Ishikawa (cell line): ENCODE measurements around the gene RAMP1.

Experiments used
- CEBPB ChIP-seq: IDR thresholded peaks from 2 replicates; pipeline ENCODE4 v1.6.1; 2012
- CREB1 ChIP-seq: IDR thresholded peaks from 2 replicates; pipeline ENCODE4 v1.6.1; 2012; ENCODE audit warnings: low read depth
- EGR1 ChIP-seq: IDR thresholded peaks from 2 replicates; pipeline ENCODE4 v1.6.1; 2012
- EP300 ChIP-seq: IDR thresholded peaks from 2 replicates; pipeline ENCODE4 v1.6.1; 2012; ENCODE audit warnings: borderline replicate concordance
- FOXM1 ChIP-seq: IDR thresholded peaks from 2 replicates; pipeline ENCODE4 v1.6.1; 2012; ENCODE audit warnings: low read depth, borderline replicate concordance
- NFIC ChIP-seq: IDR thresholded peaks from 2 replicates; pipeline ENCODE4 v1.6.1; 2012
- RAD21 ChIP-seq: IDR thresholded peaks from 2 replicates; pipeline ENCODE4 v1.6.1; 2012; ENCODE audit warnings: low read depth
- TAF1 ChIP-seq: IDR thresholded peaks from 2 replicates; pipeline ENCODE4 v1.6.1; 2012; ENCODE audit warnings: low read depth, mild to moderate bottlenecking
- TCF12 ChIP-seq: IDR thresholded peaks from 2 replicates; pipeline ENCODE4 v1.6.1; 2012; ENCODE audit warnings: low read depth
- TEAD4 ChIP-seq: IDR thresholded peaks from 2 replicates; pipeline ENCODE4 v1.6.1; 2012
- USF1 ChIP-seq: IDR thresholded peaks from 2 replicates; pipeline ENCODE4 v1.6.1; 2012
- YY1 ChIP-seq: IDR thresholded peaks from 2 replicates; pipeline ENCODE4 v1.6.1; 2012; ENCODE audit warnings: low read depth
- ZBTB7A ChIP-seq: IDR thresholded peaks from 2 replicates; pipeline ENCODE4 v1.6.1; 2012; ENCODE audit warnings: low read depth
- TF ChIP-seq, protein P1 (sequence below): IDR thresholded peaks from 2 replicates; pipeline ENCODE4 v1.6.1; 2012; ENCODE audit warnings: low read depth, mild to moderate bottlenecking
- TF ChIP-seq, protein P2 (sequence below): IDR thresholded peaks from 2 replicates; pipeline ENCODE4 v1.6.1; 2012

Gene RAMP1

DNA sequence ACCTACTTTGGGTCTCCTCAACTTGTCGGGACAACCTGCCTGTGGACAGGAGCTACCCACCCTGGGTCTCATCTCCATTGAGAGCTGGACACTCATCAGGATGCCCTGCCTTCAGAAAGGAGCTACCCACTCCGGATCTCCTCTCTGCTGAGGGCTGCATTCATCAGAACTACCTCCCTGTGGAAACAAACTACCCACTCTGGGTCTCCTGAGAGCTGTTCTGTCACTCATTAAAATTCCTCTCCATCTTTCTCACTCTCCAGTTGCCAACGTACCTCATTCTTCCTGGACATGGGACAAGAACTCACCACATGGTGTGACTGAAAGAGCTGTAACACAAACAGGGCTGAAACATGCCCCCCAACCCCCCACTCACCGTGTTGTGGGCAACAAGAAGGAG lies 84.9 kb downstream of the RAMP1 start:
- TF ChIP-seq CEBPB (no peak), NFIC (no peak), TCF12 (no peak), CREB1 (no peak), USF1 (no peak), YY1 (no peak), TEAD4 (no peak)
- TF ChIP-seq, protein P1, sequence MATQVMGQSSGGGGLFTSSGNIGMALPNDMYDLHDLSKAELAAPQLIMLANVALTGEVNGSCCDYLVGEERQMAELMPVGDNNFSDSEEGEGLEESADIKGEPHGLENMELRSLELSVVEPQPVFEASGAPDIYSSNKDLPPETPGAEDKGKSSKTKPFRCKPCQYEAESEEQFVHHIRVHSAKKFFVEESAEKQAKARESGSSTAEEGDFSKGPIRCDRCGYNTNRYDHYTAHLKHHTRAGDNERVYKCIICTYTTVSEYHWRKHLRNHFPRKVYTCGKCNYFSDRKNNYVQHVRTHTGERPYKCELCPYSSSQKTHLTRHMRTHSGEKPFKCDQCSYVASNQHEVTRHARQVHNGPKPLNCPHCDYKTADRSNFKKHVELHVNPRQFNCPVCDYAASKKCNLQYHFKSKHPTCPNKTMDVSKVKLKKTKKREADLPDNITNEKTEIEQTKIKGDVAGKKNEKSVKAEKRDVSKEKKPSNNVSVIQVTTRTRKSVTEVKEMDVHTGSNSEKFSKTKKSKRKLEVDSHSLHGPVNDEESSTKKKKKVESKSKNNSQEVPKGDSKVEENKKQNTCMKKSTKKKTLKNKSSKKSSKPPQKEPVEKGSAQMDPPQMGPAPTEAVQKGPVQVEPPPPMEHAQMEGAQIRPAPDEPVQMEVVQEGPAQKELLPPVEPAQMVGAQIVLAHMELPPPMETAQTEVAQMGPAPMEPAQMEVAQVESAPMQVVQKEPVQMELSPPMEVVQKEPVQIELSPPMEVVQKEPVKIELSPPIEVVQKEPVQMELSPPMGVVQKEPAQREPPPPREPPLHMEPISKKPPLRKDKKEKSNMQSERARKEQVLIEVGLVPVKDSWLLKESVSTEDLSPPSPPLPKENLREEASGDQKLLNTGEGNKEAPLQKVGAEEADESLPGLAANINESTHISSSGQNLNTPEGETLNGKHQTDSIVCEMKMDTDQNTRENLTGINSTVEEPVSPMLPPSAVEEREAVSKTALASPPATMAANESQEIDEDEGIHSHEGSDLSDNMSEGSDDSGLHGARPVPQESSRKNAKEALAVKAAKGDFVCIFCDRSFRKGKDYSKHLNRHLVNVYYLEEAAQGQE, result no peak

DNA sequence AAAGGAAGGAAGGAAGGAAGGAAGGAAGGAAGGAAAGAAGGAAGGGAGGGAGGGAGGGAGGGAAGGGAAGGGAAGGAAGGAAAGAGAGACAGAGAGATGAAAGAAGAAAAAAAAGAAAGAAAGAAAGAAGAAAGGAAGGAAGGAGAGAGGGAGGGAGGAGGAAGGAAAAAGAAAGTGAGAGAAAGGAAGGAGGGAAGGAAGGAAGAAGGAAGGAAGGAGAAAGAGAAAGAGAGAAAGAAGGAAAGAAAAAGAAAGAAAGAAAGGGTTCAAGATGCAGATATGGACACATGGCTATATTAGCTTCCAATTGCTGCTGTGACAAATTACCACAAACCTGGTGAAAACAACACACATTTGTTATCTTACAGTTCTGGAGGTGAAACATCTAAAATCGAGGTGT lies 87.0 kb downstream of the RAMP1 start:
- TF ChIP-seq, protein P2, sequence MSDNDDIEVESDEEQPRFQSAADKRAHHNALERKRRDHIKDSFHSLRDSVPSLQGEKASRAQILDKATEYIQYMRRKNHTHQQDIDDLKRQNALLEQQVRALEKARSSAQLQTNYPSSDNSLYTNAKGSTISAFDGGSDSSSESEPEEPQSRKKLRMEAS, result no peak
- TF ChIP-seq EP300 (no peak), TCF12 (no peak), TEAD4 (no peak), TAF1 (no peak), EGR1 (no peak), ZBTB7A (no peak), CREB1 (no peak), YY1 (no peak), CEBPB (no peak), NFIC (no peak)
- TF ChIP-seq, protein P1, result no peak

DNA sequence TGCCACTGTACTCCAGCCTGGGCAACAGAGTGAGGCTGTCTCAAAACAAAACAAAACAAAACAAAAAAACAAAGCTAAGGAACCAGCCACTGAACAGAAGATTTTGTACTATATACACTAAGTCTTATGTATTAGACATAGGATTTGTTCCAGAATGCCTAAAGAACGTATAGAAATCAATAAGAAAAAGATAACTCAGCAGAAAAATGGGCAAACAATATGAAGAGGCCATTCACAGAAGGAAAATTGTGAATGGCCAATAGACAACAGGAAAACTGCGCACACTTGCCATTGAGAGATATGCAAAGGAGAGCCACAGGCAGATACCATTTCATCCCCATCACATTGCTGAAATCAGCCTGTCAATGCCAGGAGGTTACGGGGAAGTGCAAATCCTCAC lies 92.5 kb downstream of the RAMP1 start:
- TF ChIP-seq EGR1 (no peak), NFIC (no peak), YY1 (no peak), FOXM1 (no peak), ZBTB7A (no peak), TAF1 (no peak), TEAD4 (no peak), EP300 (no peak)
- TF ChIP-seq, protein P2, result no peak
- TF ChIP-seq, protein P1, result no peak

DNA sequence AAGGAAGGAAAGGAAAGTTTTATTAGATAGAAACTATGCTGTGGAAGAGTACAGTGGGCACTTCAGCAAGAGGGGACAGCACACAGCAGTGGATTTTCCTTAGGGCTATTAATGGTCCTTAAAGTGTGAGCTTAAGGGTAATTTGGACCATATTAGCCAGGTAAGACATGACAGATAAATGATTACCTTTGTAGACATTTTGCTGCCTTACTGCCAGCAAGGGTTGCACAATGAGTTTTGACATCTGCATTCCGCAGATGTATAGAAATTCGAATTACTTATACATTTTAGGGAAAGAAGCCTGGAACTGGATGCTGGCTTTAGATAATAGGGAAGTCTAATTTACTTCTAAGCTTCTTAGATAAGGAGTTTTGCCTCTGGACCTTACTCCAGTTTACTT lies 93.4 kb downstream of the RAMP1 start:
- TF ChIP-seq TEAD4, result no peak
- TF ChIP-seq ZBTB7A, result no peak
- no peak for TF ChIP-seq CREB1
- TF ChIP-seq YY1, result no peak
- TF ChIP-seq RAD21, result no peak
- TF ChIP-seq TCF12, result no peak
- TF ChIP-seq FOXM1, result no peak
- TF ChIP-seq, protein P1, result no peak
- no peak for TF ChIP-seq EP300
